Measurements from ENCODE around the gene MSX1. TPM values are rescaled to one million over a fixed set of nuclear protein-coding genes. Genes with fewer than 3 reads are reported as not detected.

Gene MSX1
- total and polyA plus RNA-seq, 2 of the 8 experiments (the other 6 are each of a cell fraction or from before 2014, with no cell fraction given), result 0.47 TPM; not detected in 1

DNA sequence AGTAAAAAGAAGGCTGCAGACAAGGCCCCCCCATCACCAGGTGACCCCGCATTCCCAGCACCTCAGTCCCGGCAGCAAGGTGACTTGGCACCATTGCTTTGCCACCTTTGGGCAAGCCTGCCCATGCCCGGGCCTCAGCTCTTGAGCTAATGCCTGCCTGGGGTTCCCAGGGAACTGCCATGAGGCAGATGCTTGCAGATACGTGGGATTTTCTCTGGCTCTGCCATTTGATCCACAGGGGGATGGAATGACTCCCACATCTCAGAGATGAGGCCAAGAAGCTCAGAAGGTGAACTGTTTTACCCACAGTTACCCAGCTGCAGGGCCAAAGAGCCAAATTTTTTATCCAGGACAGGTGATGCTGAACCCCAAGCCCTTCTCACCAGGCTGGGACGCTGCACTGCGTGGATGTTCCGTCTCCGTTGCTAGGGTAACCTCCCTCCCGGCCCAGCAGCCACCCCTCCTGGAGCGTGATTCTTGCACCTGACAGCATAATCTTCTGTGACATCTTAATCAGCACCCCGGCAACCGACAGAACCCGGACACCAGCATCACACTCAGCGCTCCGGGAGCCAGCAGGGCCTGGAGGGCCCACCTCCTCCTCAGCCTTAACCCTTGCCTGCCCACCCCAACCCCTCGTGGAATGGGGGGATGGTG lies 15.7 kb upstream of the MSX1 start (continued):
- TF ChIP-seq TAF7 (optimal IDR thresholded peaks at IDR 0.05; ENCODE audit: borderline replicate concordance, low read depth, low read length) (no peak), SAP30 (IDR thresholded peaks at IDR 0.05; ENCODE audit: insufficient read depth, insufficient replicate concordance, low read length) (no peak), NANOG (IDR thresholded peaks at IDR 0.05; ENCODE audit: insufficient read depth, low read depth, low read length, poor library complexity, severe bottlenecking) (no peak), RAD21 (IDR thresholded peaks at IDR 0.05 in 1 of 2, conservative IDR thresholded peaks at IDR 0.05 in 1 of 2; ENCODE audit: low read depth in 2 of 2, low read length in 2 of 2) (no peak), GTF2F1 (IDR thresholded peaks at IDR 0.05; ENCODE audit: borderline replicate concordance, low read depth, low read length) (no peak), YY1 (IDR thresholded peaks at IDR 0.05; ENCODE audit: low read depth, low read length) (no peak), POLR2AphosphoS5 (IDR thresholded peaks at IDR 0.05; ENCODE audit: low read depth, low read length) (no peak), NRF1 (IDR thresholded peaks at IDR 0.05; ENCODE audit: low read depth, low read length) (no peak), JUND (IDR thresholded peaks at IDR 0.05; ENCODE audit: low read length) (no peak)
